Peyer's patch (tissue), 4 donors: ENCODE measurements around the gene ESAM. TPM values are rescaled to one million over a fixed set of nuclear protein-coding genes. Genes with fewer than 3 reads are reported as not detected.

Experiments
- DNase-seq, 3 donors: peaks; one replicate each; pipeline ENCODE4 v3.0.0-alpha.2; 2017 to 2019
- H3K27ac ChIP-seq, 4 donors: fragments of 200-600 bp; sonication (generic); one replicate each; pipeline ENCODE4 v1.5.1; 2016 to 2019
- H3K27me3 ChIP-seq, 2 donors: fragments of 200-600 bp; sonication (generic); one replicate each; pipeline ENCODE4 v1.5.1; 2019
- H3K36me3 ChIP-seq, 3 donors: fragments of 200-600 bp; sonication (generic); one replicate each; pipeline ENCODE4 v1.5.1; 2016 to 2019
- H3K4me1 ChIP-seq, 4 donors: fragments of 200-600 bp; sonication (generic); one replicate each; pipeline ENCODE4 v1.5.1; 2016 to 2019
- H3K4me3 ChIP-seq, 4 donors: fragments of 200-600 bp; sonication (generic); 1 replicate in 3 of 4; 2 replicates in 1 of 4; pipeline ENCODE4 v1.5.1; 2016 to 2019; ENCODE audit warnings: mild to moderate bottlenecking in 1 of 4
- H3K9me3 ChIP-seq, 4 donors: fragments of 200-600 bp; sonication (generic); one replicate each; pipeline ENCODE4 v1.5.1; 2016 to 2019; ENCODE audit warnings: mild to moderate bottlenecking in 1 of 4
- CTCF ChIP-seq, 6 experiments: fragments of 450-650 bp in 4 of 6; fragments of 200-600 bp in 2 of 6; sonication (generic) in 1 of 6; IDR thresholded peaks; one replicate each; pipeline ENCODE4 v1.5.1; 2017 to 2019; ENCODE audit warnings: antibody characterized with exemption in 6 of 6, mild to moderate bottlenecking in 3 of 6, moderate library complexity in 1 of 6
- POLR2A ChIP-seq, 2 donors: fragments of 450-650 bp; IDR thresholded peaks; one replicate each; pipeline ENCODE4 v1.5.1; 2017; ENCODE audit warnings: antibody characterized with exemption in 2 of 2, mild to moderate bottlenecking in 2 of 2, moderate library complexity in 2 of 2
- total RNA-seq, 4 donors: library from RNA; depleted of rRNA; stranded (reverse); fragments of >200 nt; gene quantifications; one replicate each; pipeline ENCODE4 v1.1.0, GENCODE V29; 2016

The ESAM gene
- total RNA-seq, 4 donors from 2014 or later, result 1.2 to 11.1 (median 6.6) TPM

GRCh38 chr11:124753205-124753604, 8.9 kb downstream of the ESAM start:
- no peak for DNase-seq
- Histone ChIP-seq H3K4me1 (peaks cover 0 to 20% (median 2%) of the 10 kb centered on the region in 4 donors), H3K9me3 (no peaks in the 10 kb centered on the region), H3K36me3 (no peaks in the 10 kb centered on the region), H3K27me3 (peaks cover 0 to 6% of the 10 kb centered on the region in 2 donors), H3K27ac (no peak overlapping the region), H3K4me3 (no peak overlapping the region)
- TF ChIP-seq CTCF (IDR thresholded peaks at IDR 0.05) (no peak), POLR2A (IDR thresholded peaks at IDR 0.05) (no peak)

- Histone ChIP-seq H3K36me3 (no peaks in the 10 kb centered on the region), H3K4me1 (peaks cover 0 to 15% (median 0%) of the 10 kb centered on the region in 4 donors), H3K27ac (no peak overlapping the region), H3K4me3 (no peak overlapping the region), H3K27me3 (peaks cover 0 to 1% of the 10 kb centered on the region in 2 donors), H3K9me3 (no peaks in the 10 kb centered on the region)
- TF ChIP-seq POLR2A (IDR thresholded peaks at IDR 0.05) (no peak), CTCF (IDR thresholded peaks at IDR 0.05) (no peak)
- no peak for DNase-seq
Measured at GRCh38 chr11:124752471-124753102, 9.5 kb downstream of the ESAM start.

GRCh38 chr11:124751741-124752470, 10.2 kb downstream of the ESAM start, which contains the start of gene VSIG2:
VSIG2 (minus strand) TSS chr11:124752255; CDS start chr11:124752137, 118 bp downstream.
- Histone ChIP-seq H3K9me3 (no peaks in the 10 kb centered on the region), H3K4me3 (peak within 1 kb of the TSS in 1 of 4 donors; percentile 9), H3K27me3 (no peaks in the 10 kb centered on the region), H3K4me1 (peaks cover 0 to 21% (median 0%) of the 10 kb centered on the region in 4 donors), H3K27ac (no peak within 1 kb of the TSS), H3K36me3 (no peaks in the 10 kb centered on the region)
- no peak for DNase-seq
- TF ChIP-seq POLR2A (IDR thresholded peaks at IDR 0.05) (no peak), CTCF (IDR thresholded peaks at IDR 0.05) (no peak)

- Histone ChIP-seq H3K9me3 (no peaks in the 10 kb centered on the region), H3K27me3 (no peaks in the 10 kb centered on the region), H3K36me3 (no peaks in the 10 kb centered on the region), H3K4me3 (no peak overlapping the region), H3K4me1 (peaks cover 0 to 24% (median 0%) of the 10 kb centered on the region in 4 donors), H3K27ac (no peak overlapping the region)
- DNase-seq, result no peak
- TF ChIP-seq CTCF (IDR thresholded peaks at IDR 0.05) (no peak), POLR2A (IDR thresholded peaks at IDR 0.05) (no peak)
Measured at GRCh38 chr11:124751391-124751740, 10.7 kb downstream of the ESAM start.

GRCh38 chr11:124749912-124750311, 12.2 kb downstream of the ESAM start:
- Histone ChIP-seq H3K4me3 (no peak overlapping the region), H3K4me1 (peaks cover 0 to 37% (median 3%) of the 10 kb centered on the region in 4 donors), H3K27ac (no peak overlapping the region), H3K27me3 (no peaks in the 10 kb centered on the region), H3K36me3 (no peaks in the 10 kb centered on the region), H3K9me3 (no peaks in the 10 kb centered on the region)
- TF ChIP-seq POLR2A (IDR thresholded peaks at IDR 0.05) (no peak), CTCF (IDR thresholded peaks at IDR 0.05) (no peak)
- DNase-seq, result no peak
